ENCODE results near the gene GPR149. TPM values are rescaled to one million over a fixed set of nuclear protein-coding genes. Genes with fewer than 3 reads are reported as not detected.
A peak's percentile ranks its signal among the peaks of the same experiment; 100 is the strongest.
"Not testable (repeated sequence)": the region's sequence is repeated elsewhere in the genome, so short reads cannot be mapped to it uniquely, and the experiment has no call there.

Gene GPR149, protein sequence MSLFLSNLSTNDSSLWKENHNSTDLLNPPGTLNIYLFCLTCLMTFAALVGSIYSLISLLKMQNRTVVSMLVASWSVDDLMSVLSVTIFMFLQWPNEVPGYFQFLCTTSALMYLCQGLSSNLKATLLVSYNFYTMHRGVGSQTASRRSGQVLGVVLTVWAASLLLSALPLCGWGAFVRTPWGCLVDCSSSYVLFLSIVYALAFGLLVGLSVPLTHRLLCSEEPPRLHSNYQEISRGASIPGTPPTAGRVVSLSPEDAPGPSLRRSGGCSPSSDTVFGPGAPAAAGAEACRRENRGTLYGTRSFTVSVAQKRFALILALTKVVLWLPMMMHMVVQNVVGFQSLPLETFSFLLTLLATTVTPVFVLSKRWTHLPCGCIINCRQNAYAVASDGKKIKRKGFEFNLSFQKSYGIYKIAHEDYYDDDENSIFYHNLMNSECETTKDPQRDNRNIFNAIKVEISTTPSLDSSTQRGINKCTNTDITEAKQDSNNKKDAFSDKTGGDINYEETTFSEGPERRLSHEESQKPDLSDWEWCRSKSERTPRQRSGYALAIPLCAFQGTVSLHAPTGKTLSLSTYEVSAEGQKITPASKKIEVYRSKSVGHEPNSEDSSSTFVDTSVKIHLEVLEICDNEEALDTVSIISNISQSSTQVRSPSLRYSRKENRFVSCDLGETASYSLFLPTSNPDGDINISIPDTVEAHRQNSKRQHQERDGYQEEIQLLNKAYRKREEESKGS
- polyA plus RNA-seq (2012; ENCODE audit: insufficient read depth, insufficient read length, low read depth), result not detected

DNA sequence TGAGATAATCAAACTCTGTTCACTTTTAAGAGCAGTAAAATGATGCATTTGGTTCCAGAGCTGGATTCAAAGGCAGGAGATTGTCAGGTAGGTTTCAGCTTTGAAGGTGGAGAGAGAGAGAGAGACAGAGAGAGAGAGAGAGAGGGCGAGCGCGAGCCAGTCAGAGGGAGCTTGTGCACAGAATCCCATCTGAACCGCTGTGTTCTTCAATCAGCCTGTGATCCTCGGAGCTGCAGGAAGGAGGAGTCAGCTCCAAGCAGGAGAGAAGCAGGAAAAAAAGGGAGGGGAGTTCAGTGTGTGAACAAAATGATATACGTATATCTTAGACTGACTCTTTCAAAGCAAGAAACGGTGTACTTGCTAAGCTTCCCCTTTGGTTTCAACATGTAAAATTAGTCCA lies at the start of gene GPR149:
Gene GPR149, minus strand, starts transcription at position 177 of the 400 bp plus-strand sequence. CDS start 575 bp downstream, outside the sequence.
- Histone ChIP-seq H3K4me1 (no peaks in the 10 kb centered on the region), H3K9me3 (no peaks in the 10 kb centered on the region), H3K36me3 (no peaks in the 10 kb centered on the region), H3K27me3 (peaks cover 22% of the 10 kb centered on the region), H3K4me3 (ENCODE audit: low read depth, low read length) (no peak within 1 kb of the TSS)
- no peak for DNase-seq
- TF ChIP-seq, protein P1, sequence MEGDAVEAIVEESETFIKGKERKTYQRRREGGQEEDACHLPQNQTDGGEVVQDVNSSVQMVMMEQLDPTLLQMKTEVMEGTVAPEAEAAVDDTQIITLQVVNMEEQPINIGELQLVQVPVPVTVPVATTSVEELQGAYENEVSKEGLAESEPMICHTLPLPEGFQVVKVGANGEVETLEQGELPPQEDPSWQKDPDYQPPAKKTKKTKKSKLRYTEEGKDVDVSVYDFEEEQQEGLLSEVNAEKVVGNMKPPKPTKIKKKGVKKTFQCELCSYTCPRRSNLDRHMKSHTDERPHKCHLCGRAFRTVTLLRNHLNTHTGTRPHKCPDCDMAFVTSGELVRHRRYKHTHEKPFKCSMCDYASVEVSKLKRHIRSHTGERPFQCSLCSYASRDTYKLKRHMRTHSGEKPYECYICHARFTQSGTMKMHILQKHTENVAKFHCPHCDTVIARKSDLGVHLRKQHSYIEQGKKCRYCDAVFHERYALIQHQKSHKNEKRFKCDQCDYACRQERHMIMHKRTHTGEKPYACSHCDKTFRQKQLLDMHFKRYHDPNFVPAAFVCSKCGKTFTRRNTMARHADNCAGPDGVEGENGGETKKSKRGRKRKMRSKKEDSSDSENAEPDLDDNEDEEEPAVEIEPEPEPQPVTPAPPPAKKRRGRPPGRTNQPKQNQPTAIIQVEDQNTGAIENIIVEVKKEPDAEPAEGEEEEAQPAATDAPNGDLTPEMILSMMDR (IDR thresholded peaks at IDR 0.05; ENCODE audit: low read depth, low read length), result no peak

GRCh38 chr3:154473769-154474168 lies 43.8 kb upstream of the GPR149 start:
- Histone ChIP-seq H3K4me3 (ENCODE audit: low read depth, low read length) (no peak overlapping the region), H3K4me1 (no peaks in the 10 kb centered on the region), H3K27me3 (no peaks in the 10 kb centered on the region), H3K9me3 (0 out of 2 replicates have a peak, but pooled peaks cover 3% of the 10 kb centered on the region), H3K36me3 (no peaks in the 10 kb centered on the region)
- DNase-seq, result no peak
- TF ChIP-seq, protein P1 (IDR thresholded peaks at IDR 0.05; ENCODE audit: low read depth, low read length), result no peak

GRCh38 chr3:154469585-154469984 lies 39.6 kb upstream of the GPR149 start:
- H3K36me3 ChIP-seq, result no peaks in the 10 kb centered on the region
- DNase-seq, result no peak
- H3K4me1 ChIP-seq, result no peaks in the 10 kb centered on the region
- TF ChIP-seq, protein P1 (IDR thresholded peaks at IDR 0.05; ENCODE audit: low read depth, low read length), result no peak
- H3K4me3 ChIP-seq (ENCODE audit: low read depth, low read length), result no peak overlapping the region
- no peaks in the 10 kb centered on the region for H3K27me3 ChIP-seq
- 0 out of 2 replicates have a peak, but pooled peaks cover 3% of the 10 kb centered on the region for H3K9me3 ChIP-seq

- TF ChIP-seq, protein P1 (IDR thresholded peaks at IDR 0.05; ENCODE audit: low read depth, low read length), result no peak
- Histone ChIP-seq H3K4me3 (ENCODE audit: low read depth, low read length) (no peak overlapping the region), H3K36me3 (no peaks in the 10 kb centered on the region), H3K27me3 (no peaks in the 10 kb centered on the region), H3K9me3 (no peaks in the 10 kb centered on the region), H3K4me1 (no peaks in the 10 kb centered on the region)
- no peak for DNase-seq
These were observed 34.6 kb upstream of the GPR149 start for GRCh38 chr3:154464440-154465190.

DNA sequence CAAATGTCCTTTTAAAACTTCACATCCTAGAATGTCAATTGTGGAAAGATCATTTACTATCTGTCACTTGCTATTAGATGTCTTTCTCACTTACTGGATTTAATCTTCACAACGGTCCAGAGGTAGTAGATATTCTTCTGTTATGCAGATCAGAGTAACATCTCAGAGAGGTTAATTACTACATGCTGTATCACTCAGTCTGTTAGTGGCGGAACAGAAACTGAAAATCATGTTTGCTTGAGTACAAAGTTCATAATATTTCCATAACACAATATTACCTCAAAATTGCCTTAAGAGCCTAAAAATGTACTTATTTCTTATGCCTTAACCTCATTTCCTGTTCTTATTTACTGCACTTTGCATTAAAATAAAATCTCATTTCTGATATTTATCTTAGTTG lies 28.6 kb upstream of the GPR149 start:
- H3K4me1 ChIP-seq, result no peaks in the 10 kb centered on the region
- no peak overlapping the region for H3K4me3 ChIP-seq (ENCODE audit: low read depth, low read length)
- no peak for DNase-seq
- H3K36me3 ChIP-seq, result no peaks in the 10 kb centered on the region
- H3K27me3 ChIP-seq, result no peaks in the 10 kb centered on the region
- H3K9me3 ChIP-seq, result no peaks in the 10 kb centered on the region
- TF ChIP-seq, protein P1 (IDR thresholded peaks at IDR 0.05; ENCODE audit: low read depth, low read length), result no peak

GRCh38 chr3:154439081-154439480 lies 9.1 kb upstream of the GPR149 start:
- H3K36me3 ChIP-seq; H3K4me3 ChIP-seq (ENCODE audit: low read depth, low read length); H3K27me3 ChIP-seq; H3K4me1 ChIP-seq; H3K9me3 ChIP-seq: not testable (repeated sequence)
- peak; percentile 8 for DNase-seq
